HepG2 (cell line): ENCODE measurements around the gene BTG2.

Experiments used
- FOXP1 ChIP-seq, 2 experiments: fragments of 450-650 bp in 1 of 2; IDR thresholded peaks; 2 replicates each; pipeline ENCODE4 v1.6.1; 2017 to 2018; ENCODE audit warnings: antibody characterized with exemption in 1 of 2
- POLR2AphosphoS5 ChIP-seq: IDR thresholded peaks from 2 replicates; pipeline ENCODE4 v1.6.1; 2012; ENCODE audit warnings: low read depth, low read length
- RAD21 ChIP-seq: fragments of 450-650 bp; formaldehyde crosslinking; IDR thresholded peaks from 2 replicates; pipeline ENCODE4 v1.5.0; 2020; ENCODE audit warnings: mild to moderate bottlenecking
- ZMYM3 ChIP-seq: sonication (generic); formaldehyde crosslinking; IDR thresholded peaks from 2 replicates; pipeline ENCODE4 v1.5.1; 2020; ENCODE audit warnings: mild to moderate bottlenecking, missing genetic modification reagents
- ZNF292 ChIP-seq: sonication (generic); formaldehyde crosslinking; IDR thresholded peaks from 2 replicates; pipeline ENCODE4 v1.8.1; 2022; ENCODE audit warnings: mild to moderate bottlenecking, low read depth, missing genetic modification reagents, borderline replicate concordance
- TF ChIP-seq, protein P1 (sequence below), 2 experiments: IDR thresholded peaks; 2 replicates each; pipeline ENCODE4 v1.6.1; 2011 to 2012; ENCODE audit warnings: low read length in 2 of 2, borderline replicate concordance in 1 of 2, low read depth in 1 of 2, mild to moderate bottlenecking in 1 of 2, moderate library complexity in 1 of 2
- TF ChIP-seq, protein P2 (sequence below): sonication (generic); formaldehyde crosslinking; IDR thresholded peaks from 2 replicates; pipeline ENCODE4 v1.5.1; 2020; ENCODE audit warnings: mild to moderate bottlenecking, missing genetic modification reagents, borderline replicate concordance
- TF ChIP-seq, protein P3 (sequence below): sonication (generic); formaldehyde crosslinking; IDR thresholded peaks from 2 replicates; pipeline ENCODE4 v1.5.0; 2020; ENCODE audit warnings: mild to moderate bottlenecking, missing genetic modification reagents, moderate library complexity
- TF ChIP-seq, protein P4 (sequence below), 2 experiments: sonication (generic) in 1 of 2; formaldehyde crosslinking in 1 of 2; IDR thresholded peaks; 2 replicates each; pipeline versions ENCODE4 v1.4.0 to v1.6.1; 2018 to 2020; ENCODE audit warnings: missing genetic modification reagents in 2 of 2, borderline replicate concordance in 1 of 2, low read depth in 1 of 2, mild to moderate bottlenecking in 1 of 2, missing biosample characterization in 1 of 2

DNA sequence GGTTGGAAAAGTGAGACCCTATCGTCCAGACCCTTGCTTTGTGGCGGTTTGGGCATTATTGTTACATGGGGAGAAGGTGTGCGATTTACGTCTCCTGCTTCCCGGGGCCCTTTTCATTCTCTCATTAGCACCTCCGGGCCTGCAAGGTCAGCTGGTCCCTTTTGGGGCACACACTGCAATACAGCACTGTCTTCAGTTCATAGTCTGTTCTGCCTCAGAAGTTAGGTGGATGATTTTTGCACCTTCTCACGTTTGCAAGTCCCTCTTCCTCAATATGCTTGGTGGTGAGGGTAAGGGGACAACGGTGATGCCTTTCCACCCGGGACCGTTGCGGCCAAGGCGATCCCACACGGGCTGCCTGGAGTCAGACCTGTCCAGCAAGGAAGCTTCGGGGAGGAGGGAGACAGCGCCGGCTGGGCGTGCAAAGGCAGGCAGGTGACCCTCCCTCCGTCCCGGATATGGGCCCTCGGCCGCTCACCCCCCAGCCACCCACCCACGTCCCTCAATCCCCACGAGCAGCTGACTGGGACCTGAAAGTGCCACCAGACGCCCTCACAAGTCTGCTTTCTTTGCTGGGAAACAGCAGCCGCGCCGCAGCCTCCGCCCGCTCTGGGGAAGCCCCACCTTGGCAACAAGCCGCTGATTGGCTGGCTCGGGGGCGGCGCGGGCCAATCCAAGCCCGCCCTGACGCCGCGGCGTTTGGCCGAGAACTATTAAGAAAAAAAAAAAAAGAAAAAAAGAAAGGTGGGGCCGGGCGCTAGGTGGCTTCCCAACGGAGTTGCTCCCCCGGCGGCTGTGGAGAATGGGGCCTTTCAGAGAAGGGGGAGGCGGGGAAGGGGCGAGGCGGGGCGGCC, 21.7 kb downstream of the BTG2 start:
- TF ChIP-seq, protein P1, sequence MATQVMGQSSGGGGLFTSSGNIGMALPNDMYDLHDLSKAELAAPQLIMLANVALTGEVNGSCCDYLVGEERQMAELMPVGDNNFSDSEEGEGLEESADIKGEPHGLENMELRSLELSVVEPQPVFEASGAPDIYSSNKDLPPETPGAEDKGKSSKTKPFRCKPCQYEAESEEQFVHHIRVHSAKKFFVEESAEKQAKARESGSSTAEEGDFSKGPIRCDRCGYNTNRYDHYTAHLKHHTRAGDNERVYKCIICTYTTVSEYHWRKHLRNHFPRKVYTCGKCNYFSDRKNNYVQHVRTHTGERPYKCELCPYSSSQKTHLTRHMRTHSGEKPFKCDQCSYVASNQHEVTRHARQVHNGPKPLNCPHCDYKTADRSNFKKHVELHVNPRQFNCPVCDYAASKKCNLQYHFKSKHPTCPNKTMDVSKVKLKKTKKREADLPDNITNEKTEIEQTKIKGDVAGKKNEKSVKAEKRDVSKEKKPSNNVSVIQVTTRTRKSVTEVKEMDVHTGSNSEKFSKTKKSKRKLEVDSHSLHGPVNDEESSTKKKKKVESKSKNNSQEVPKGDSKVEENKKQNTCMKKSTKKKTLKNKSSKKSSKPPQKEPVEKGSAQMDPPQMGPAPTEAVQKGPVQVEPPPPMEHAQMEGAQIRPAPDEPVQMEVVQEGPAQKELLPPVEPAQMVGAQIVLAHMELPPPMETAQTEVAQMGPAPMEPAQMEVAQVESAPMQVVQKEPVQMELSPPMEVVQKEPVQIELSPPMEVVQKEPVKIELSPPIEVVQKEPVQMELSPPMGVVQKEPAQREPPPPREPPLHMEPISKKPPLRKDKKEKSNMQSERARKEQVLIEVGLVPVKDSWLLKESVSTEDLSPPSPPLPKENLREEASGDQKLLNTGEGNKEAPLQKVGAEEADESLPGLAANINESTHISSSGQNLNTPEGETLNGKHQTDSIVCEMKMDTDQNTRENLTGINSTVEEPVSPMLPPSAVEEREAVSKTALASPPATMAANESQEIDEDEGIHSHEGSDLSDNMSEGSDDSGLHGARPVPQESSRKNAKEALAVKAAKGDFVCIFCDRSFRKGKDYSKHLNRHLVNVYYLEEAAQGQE (IDR thresholded peaks at IDR 0.05; ENCODE audit: borderline replicate concordance in 1 of 2, low read depth in 1 of 2, low read length in 2 of 2) = no peak
- TF ChIP-seq, protein P2, sequence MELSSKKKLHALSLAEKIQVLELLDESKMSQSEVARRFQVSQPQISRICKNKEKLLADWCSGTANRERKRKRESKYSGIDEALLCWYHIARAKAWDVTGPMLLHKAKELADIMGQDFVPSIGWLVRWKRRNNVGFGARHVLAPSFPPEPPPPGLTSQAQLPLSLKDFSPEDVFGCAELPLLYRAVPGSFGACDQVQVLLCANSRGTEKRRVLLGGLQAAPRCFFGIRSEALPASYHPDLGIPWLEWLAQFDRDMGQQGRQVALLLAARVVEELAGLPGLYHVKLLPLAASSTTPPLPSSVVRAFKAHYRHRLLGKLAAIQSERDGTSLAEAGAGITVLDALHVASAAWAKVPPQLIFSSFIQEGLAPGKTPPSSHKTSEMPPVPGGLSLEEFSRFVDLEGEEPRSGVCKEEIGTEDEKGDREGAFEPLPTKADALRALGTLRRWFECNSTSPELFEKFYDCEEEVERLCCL (CRISPR knock-in tag) = no peak
- TF ChIP-seq, protein P3, sequence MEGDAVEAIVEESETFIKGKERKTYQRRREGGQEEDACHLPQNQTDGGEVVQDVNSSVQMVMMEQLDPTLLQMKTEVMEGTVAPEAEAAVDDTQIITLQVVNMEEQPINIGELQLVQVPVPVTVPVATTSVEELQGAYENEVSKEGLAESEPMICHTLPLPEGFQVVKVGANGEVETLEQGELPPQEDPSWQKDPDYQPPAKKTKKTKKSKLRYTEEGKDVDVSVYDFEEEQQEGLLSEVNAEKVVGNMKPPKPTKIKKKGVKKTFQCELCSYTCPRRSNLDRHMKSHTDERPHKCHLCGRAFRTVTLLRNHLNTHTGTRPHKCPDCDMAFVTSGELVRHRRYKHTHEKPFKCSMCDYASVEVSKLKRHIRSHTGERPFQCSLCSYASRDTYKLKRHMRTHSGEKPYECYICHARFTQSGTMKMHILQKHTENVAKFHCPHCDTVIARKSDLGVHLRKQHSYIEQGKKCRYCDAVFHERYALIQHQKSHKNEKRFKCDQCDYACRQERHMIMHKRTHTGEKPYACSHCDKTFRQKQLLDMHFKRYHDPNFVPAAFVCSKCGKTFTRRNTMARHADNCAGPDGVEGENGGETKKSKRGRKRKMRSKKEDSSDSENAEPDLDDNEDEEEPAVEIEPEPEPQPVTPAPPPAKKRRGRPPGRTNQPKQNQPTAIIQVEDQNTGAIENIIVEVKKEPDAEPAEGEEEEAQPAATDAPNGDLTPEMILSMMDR (CRISPR knock-in tag) = no peak
- no peak for TF ChIP-seq RAD21
- no peak for TF ChIP-seq FOXP1 (IDR thresholded peaks at IDR 0.05)
- no peak for TF ChIP-seq FOXP1 (CRISPR knock-in tag; IDR thresholded peaks at IDR 0.05)
- TF ChIP-seq POLR2AphosphoS5 = peak; percentile 29; the same call in 1 of the 2 replicates
- no peak for TF ChIP-seq ZMYM3 (CRISPR knock-in tag)
- TF ChIP-seq ZNF292 = peak; percentile 21; the same call in 1 of the 2 replicates
- TF ChIP-seq, protein P4, sequence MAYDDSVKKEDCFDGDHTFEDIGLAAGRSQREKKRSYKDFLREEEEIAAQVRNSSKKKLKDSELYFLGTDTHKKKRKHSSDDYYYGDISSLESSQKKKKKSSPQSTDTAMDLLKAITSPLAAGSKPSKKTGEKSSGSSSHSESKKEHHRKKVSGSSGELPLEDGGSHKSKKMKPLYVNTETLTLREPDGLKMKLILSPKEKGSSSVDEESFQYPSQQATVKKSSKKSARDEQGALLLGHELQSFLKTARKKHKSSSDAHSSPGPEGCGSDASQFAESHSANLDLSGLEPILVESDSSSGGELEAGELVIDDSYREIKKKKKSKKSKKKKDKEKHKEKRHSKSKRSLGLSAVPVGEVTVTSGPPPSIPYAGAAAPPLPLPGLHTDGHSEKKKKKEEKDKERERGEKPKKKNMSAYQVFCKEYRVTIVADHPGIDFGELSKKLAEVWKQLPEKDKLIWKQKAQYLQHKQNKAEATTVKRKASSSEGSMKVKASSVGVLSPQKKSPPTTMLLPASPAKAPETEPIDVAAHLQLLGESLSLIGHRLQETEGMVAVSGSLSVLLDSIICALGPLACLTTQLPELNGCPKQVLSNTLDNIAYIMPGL (CRISPR knock-in tag; IDR thresholded peaks at IDR 0.05; ENCODE audit: borderline replicate concordance in 1 of 2, low read depth in 1 of 2) = no peak
